GM12872 (cell line): ENCODE results near the gene PHF2.

Experiments used
- CTCF ChIP-seq: IDR thresholded peaks from 3 replicates; pipeline ENCODE4 v1.5.1; 2011; ENCODE audit warnings: low read depth, mild to moderate bottlenecking, low read length, moderate library complexity; ENCODE audit not compliant: insufficient read depth

Gene PHF2

GRCh38 chr9:93568169-93568568, 8.2 kb upstream of the PHF2 start:
- no peak for TF ChIP-seq CTCF

- no peak for TF ChIP-seq CTCF
Measured at GRCh38 chr9:93569621-93570174, 6.7 kb upstream of the PHF2 start.

GRCh38 chr9:93572221-93572620, 4.2 kb upstream of the PHF2 start:
- no peak for TF ChIP-seq CTCF

- no peak for TF ChIP-seq CTCF
Measured at GRCh38 chr9:93572636-93573515, 3.5 kb upstream of the PHF2 start.

- TF ChIP-seq CTCF = no peak
Measured at GRCh38 chr9:93573516-93573828, 2.9 kb upstream of the PHF2 start.

- TF ChIP-seq CTCF = no peak
Measured at GRCh38 chr9:93574091-93574899, 2.1 kb upstream of the PHF2 start.

GRCh38 chr9:93574900-93575795, 1.2 kb upstream of the PHF2 start:
- TF ChIP-seq CTCF = no peak
